ENCODE measurements around the gene WDTC1. TPM values are rescaled to one million over a fixed set of nuclear protein-coding genes. Genes with fewer than 3 reads are reported as not detected.

WDTC1 gene
- total RNA-seq, 1 experiment from 2014 or later: 20.9 TPM

DNA sequence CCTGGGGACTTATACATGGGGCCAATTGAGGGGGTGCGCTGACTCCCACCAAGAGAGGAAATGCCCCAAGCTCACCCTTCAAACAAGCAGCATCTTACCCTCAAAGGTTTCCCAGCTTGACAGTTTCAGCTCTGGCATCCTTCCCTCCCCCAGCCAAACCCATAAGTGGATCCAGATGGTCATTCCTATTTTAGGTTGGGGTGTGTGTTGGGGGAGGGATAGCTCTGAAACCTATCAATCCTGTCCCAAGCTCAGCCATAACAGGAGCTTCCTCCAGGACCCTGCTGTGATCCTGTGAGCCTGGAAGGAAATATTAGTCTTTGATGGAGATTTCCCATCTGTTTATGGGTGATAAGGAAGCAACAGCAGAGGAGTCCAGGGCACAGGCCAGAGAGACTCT, 84.2 kb downstream of the WDTC1 start:
- DNase-seq (ENCODE audit: low spot score): peak; percentile 42
- CTCF ChIA-PET: interaction anchor here (1.5 kb wide), 1 partner anchor 18 kb away, joined by 4 read pairs; no protein-coding TSS in a partner anchor

DNA sequence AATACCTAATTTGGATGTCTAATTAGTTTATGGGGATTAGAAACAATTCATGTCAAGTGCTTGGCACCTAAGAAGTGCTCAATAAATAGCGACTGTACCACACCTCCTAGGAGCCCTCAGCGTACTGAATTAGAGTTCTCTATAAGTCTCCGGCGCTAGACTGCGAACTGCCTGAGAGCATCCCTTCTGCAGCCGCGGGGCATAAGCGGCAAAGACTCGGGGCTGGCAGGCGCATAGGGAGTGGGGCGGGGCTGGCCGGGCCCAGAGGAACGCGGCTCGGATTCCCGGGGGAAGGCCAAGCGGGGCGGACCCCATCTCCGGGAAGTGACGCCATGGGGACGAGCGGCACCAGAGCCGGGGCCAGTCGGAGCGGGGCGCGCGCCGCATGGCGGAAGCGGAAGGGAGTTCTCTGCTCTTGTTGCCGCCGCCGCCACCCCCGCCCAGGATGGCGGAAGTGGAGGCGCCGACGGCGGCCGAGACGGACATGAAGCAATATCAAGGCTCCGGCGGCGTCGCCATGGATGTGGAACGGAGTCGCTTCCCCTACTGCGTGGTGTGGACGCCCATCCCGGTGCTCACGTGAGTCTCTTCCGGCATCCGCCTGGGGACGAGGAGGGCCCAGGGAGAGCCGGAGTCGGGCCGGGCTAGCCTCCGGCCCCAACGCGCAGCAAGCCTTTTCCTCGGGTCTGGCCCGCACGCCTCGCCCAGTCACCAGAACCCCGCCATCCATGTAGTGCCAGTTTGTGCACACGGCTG, 87.6 kb downstream of the WDTC1 start, which contains the start of gene TMEM222:
Gene TMEM222, plus strand, starts transcription at position 351 of the 756 bp plus-strand sequence. Its CDS starts 35 bp downstream, at position 386.
- no peaks in the 10 kb centered on the region for H3K27me3 ChIP-seq (replicated peaks; ENCODE audit: insufficient read depth, low read depth, low read length, poor library complexity)
- DNase-seq (ENCODE audit: low spot score): peak; percentile 99
- peaks cover 5% of the 10 kb centered on the region for H3K36me3 ChIP-seq (ENCODE audit: insufficient read depth, low read length, poor library complexity, severe bottlenecking)
- BruUV-seq (replicated peaks): no TSS peak
- H3K4me3 ChIP-seq (ENCODE audit: low read depth, low read length, poor library complexity, severe bottlenecking): peak within 1 kb of the TSS; percentile 97
- ChIA-PET POLR2A (ENCODE audit: low non-redundant PET) (no interaction called here), CTCF (interaction anchor here (0.6 to 0.7 kb wide), 2 partner anchors 36 to 74 kb away, joined by 7 to 9 read pairs; no protein-coding TSS in a partner anchor)
- peak within 1 kb of the TSS; percentile 95 for H3K27ac ChIP-seq (ENCODE audit: low read depth, low read length, poor library complexity, severe bottlenecking)
- no peak for TF ChIP-seq EZH2 (IDR thresholded peaks at IDR 0.05; ENCODE audit: borderline replicate concordance, low read depth, low read length, poor library complexity, severe bottlenecking)
- TF ChIP-seq, protein P1, sequence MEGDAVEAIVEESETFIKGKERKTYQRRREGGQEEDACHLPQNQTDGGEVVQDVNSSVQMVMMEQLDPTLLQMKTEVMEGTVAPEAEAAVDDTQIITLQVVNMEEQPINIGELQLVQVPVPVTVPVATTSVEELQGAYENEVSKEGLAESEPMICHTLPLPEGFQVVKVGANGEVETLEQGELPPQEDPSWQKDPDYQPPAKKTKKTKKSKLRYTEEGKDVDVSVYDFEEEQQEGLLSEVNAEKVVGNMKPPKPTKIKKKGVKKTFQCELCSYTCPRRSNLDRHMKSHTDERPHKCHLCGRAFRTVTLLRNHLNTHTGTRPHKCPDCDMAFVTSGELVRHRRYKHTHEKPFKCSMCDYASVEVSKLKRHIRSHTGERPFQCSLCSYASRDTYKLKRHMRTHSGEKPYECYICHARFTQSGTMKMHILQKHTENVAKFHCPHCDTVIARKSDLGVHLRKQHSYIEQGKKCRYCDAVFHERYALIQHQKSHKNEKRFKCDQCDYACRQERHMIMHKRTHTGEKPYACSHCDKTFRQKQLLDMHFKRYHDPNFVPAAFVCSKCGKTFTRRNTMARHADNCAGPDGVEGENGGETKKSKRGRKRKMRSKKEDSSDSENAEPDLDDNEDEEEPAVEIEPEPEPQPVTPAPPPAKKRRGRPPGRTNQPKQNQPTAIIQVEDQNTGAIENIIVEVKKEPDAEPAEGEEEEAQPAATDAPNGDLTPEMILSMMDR (conservative IDR thresholded peaks at IDR 0.05; ENCODE audit: low read depth, low read length): no peak
- H3K4me1 ChIP-seq (ENCODE audit: insufficient read depth, low read length, poor library complexity, severe bottlenecking): peaks cover 19% of the 10 kb centered on the region
- no peaks in the 10 kb centered on the region for H3K9me3 ChIP-seq (ENCODE audit: low read depth, low read length, poor library complexity, severe bottlenecking)
- intact Hi-C loops (cut with micrococcal nuclease; ENCODE audit: unreplicated experiment): no loop called here

More for the DNA sequence above, 84.2 kb downstream of the WDTC1 start:
- intact Hi-C loops (cut with micrococcal nuclease; ENCODE audit: unreplicated experiment): no loop called here
- TF ChIP-seq, protein P1 (conservative IDR thresholded peaks at IDR 0.05; ENCODE audit: low read depth, low read length): no peak
- no peak for TF ChIP-seq EZH2 (IDR thresholded peaks at IDR 0.05; ENCODE audit: borderline replicate concordance, low read depth, low read length, poor library complexity, severe bottlenecking)
- no peaks in the 10 kb centered on the region for H3K36me3 ChIP-seq (ENCODE audit: insufficient read depth, low read length, poor library complexity, severe bottlenecking)
- no peak overlapping the region for H3K27ac ChIP-seq (ENCODE audit: low read depth, low read length, poor library complexity, severe bottlenecking)
- H3K9me3 ChIP-seq (ENCODE audit: low read depth, low read length, poor library complexity, severe bottlenecking): no peaks in the 10 kb centered on the region
- no TSS peak for BruUV-seq (replicated peaks)
- H3K4me1 ChIP-seq (ENCODE audit: insufficient read depth, low read length, poor library complexity, severe bottlenecking): peaks cover 16% of the 10 kb centered on the region
- no peak overlapping the region for H3K4me3 ChIP-seq (ENCODE audit: low read depth, low read length, poor library complexity, severe bottlenecking)
- POLR2A ChIA-PET (ENCODE audit: low non-redundant PET): no interaction called here
- no peaks in the 10 kb centered on the region for H3K27me3 ChIP-seq (replicated peaks; ENCODE audit: insufficient read depth, low read depth, low read length, poor library complexity)

DNA sequence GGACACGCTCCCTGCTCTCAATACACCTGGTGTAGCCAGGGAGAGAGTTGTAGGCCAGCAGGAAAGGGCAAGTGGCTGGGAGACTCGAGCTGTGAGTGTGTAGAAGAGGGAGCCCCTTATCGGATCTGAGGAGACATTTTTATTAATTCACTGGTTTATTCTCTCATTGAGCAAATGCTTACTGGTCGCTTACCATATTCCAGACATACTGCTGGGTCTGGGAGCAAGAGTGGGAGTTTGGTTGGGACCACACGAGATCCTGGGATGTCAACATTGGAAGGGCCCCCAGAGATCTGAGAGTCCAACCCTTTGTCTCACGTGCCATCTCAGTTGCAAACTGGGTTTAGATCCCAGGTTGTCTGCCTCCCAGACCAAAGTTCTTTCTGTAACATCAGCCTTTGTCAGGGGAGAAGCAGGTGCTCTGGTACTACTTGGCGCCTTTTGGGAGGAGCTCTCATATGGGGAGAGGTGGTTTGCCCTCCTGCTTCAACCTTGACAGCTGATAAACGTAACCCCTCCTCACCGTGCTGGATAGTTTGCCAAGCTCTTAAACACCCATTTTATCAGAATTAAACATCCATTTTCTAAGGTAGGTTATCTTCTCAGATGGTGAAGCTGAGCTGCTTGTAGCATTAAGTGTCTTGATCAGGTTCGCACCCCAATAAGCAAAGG, 88.3 kb downstream of the WDTC1 start:
- POLR2A ChIA-PET (ENCODE audit: low non-redundant PET): no interaction called here
- H3K4me3 ChIP-seq (ENCODE audit: low read depth, low read length, poor library complexity, severe bottlenecking): peak overlapping the region; percentile 97
- peaks cover 19% of the 10 kb centered on the region for H3K4me1 ChIP-seq (ENCODE audit: insufficient read depth, low read length, poor library complexity, severe bottlenecking)
- no peak for DNase-seq (ENCODE audit: low spot score)
- H3K9me3 ChIP-seq (ENCODE audit: low read depth, low read length, poor library complexity, severe bottlenecking): no peaks in the 10 kb centered on the region
- H3K27ac ChIP-seq (ENCODE audit: low read depth, low read length, poor library complexity, severe bottlenecking): peak overlapping the region; percentile 95
- peaks cover 5% of the 10 kb centered on the region for H3K36me3 ChIP-seq (ENCODE audit: insufficient read depth, low read length, poor library complexity, severe bottlenecking)
- intact Hi-C loops (cut with micrococcal nuclease; ENCODE audit: unreplicated experiment): no loop called here
- H3K27me3 ChIP-seq (replicated peaks; ENCODE audit: insufficient read depth, low read depth, low read length, poor library complexity): no peaks in the 10 kb centered on the region
- TSS peak; percentile 51 for BruUV-seq (replicated peaks)
- CTCF ChIA-PET: interaction anchor here (0.6 kb wide), 1 partner anchor 74 kb away, joined by 7 read pairs; no protein-coding TSS in a partner anchor
- no peak for TF ChIP-seq EZH2 (IDR thresholded peaks at IDR 0.05; ENCODE audit: borderline replicate concordance, low read depth, low read length, poor library complexity, severe bottlenecking)
- TF ChIP-seq, protein P1 (conservative IDR thresholded peaks at IDR 0.05; ENCODE audit: low read depth, low read length): no peak

Measured in A673 (cell line).